Dermis microvascular lymphatic vessel endothelial cell (primary cell): ENCODE results near the gene KIAA1671. TPM values are rescaled to one million over a fixed set of nuclear protein-coding genes. Genes with fewer than 3 reads are reported as not detected.
"Not testable (repeated sequence)": the region's sequence is repeated elsewhere in the genome, so short reads cannot be mapped to it uniquely, and the experiment has no call there.

Experiments used
- DNase-seq, 2 donors: peaks; one replicate each; pipeline versions ENCODE4 v3.0.0 to v3.0.0-alpha.2; 2010; ENCODE audit warnings: low read depth in 2 of 2
- total RNA-seq: library from RNA; depleted of rRNA; stranded (reverse); fragments of >200 nt; gene quantifications from 2 replicates; pipeline ENCODE4 v1.2.1, GENCODE V29; 2014

The KIAA1671 gene
- 34.8 and 40.0 TPM in 2 replicates for total RNA-seq

- DNase-seq: peak; percentile 65 to 84
These were observed at the start of gene KIAA1671 for GRCh38 chr22:24951942-24952836. TSS of gene KIAA1671 (plus strand) at chr22:24952716. CDS start at chr22:25028000, 75,284 bp downstream.

GRCh38 chr22:24905909-24906308 is 46.6 kb upstream of the KIAA1671 start:
- no peak for DNase-seq

- DNase-seq: not testable (repeated sequence)
These were observed 45.4 kb upstream of the KIAA1671 start for GRCh38 chr22:24907101-24907500.

- no peak for DNase-seq
These were observed 32.5 kb upstream of the KIAA1671 start for GRCh38 chr22:24920029-24920428.

- peak; percentile 47 to 83 for DNase-seq
These were observed 26.7 kb upstream of the KIAA1671 start for GRCh38 chr22:24925586-24926427.

- no peak for DNase-seq
These were observed 26.1 kb upstream of the KIAA1671 start for GRCh38 chr22:24926428-24926725.

GRCh38 chr22:24926849-24927579 is 25.5 kb upstream of the KIAA1671 start:
- DNase-seq: peak in 1 of 2 donors; percentile 34

- no peak for DNase-seq
These were observed 24.2 kb upstream of the KIAA1671 start for GRCh38 chr22:24928322-24928721.

- DNase-seq: no peak
These were observed 21.8 kb upstream of the KIAA1671 start for GRCh38 chr22:24930678-24931077.

- no peak for DNase-seq
These were observed 16.6 kb upstream of the KIAA1671 start for GRCh38 chr22:24935771-24936483.

GRCh38 chr22:24937114-24937513 is 15.4 kb upstream of the KIAA1671 start:
- peak; percentile 48 to 62 for DNase-seq

GRCh38 chr22:24938741-24939341 is 13.7 kb upstream of the KIAA1671 start:
- DNase-seq: peak; percentile 50 to 57

- no peak for DNase-seq
These were observed 10.2 kb upstream of the KIAA1671 start for GRCh38 chr22:24942301-24942700.

GRCh38 chr22:24944217-24944937 is 8.1 kb upstream of the KIAA1671 start:
- no peak for DNase-seq

GRCh38 chr22:24945430-24945829 is 7.1 kb upstream of the KIAA1671 start:
- DNase-seq: no peak

GRCh38 chr22:24947383-24947782 is 5.1 kb upstream of the KIAA1671 start:
- no peak for DNase-seq

- no peak for DNase-seq
These were observed 4.6 kb upstream of the KIAA1671 start for GRCh38 chr22:24947881-24948280.

GRCh38 chr22:24948356-24949202 is 3.9 kb upstream of the KIAA1671 start:
- DNase-seq: no peak

GRCh38 chr22:24950272-24950902 is 2.1 kb upstream of the KIAA1671 start:
- DNase-seq: peak; percentile 51 to 59
